ENCODE data around the gene DHRS7B. TPM values are rescaled to one million over a fixed set of nuclear protein-coding genes. Genes with fewer than 3 reads are reported as not detected.
"Not testable (repeated sequence)": the region's sequence is repeated elsewhere in the genome, so short reads cannot be mapped to it uniquely, and the experiment has no call there.

The DHRS7B gene
- total RNA-seq, 1 donor from 2014 or later = 20.2 TPM

GRCh38 chr17:21082001-21082436, 44.7 kb upstream of the DHRS7B start:
- Mint-ChIP-seq H3K4me1 (ENCODE audit: low read depth) (peaks cover 13% of the 10 kb centered on the region), H3K4me3 (ENCODE audit: unreplicated experiment) (no peak overlapping the region), H3K9me3 (ENCODE audit: low read depth) (no peaks in the 10 kb centered on the region), H3K36me3 (ENCODE audit: low read depth) (peaks cover 2% of the 10 kb centered on the region), H3K27ac (ENCODE audit: unreplicated experiment) (no peak overlapping the region), H3K27me3 (ENCODE audit: low read depth) (peaks cover 7% of the 10 kb centered on the region)
- DNase-seq (ENCODE audit: low spot score) = no peak
- TF ChIP-seq CTCF (IDR thresholded peaks at IDR 0.05) = no peak

GRCh38 chr17:21085280-21085679, 41.5 kb upstream of the DHRS7B start:
- not testable (repeated sequence) for H3K9me3 Mint-ChIP-seq (ENCODE audit: low read depth); H3K27ac Mint-ChIP-seq (ENCODE audit: unreplicated experiment)

GRCh38 chr17:21085707-21086106, 41.1 kb upstream of the DHRS7B start:
- Mint-ChIP-seq H3K27me3 (ENCODE audit: low read depth) (peaks cover 7% of the 10 kb centered on the region), H3K9me3 (ENCODE audit: low read depth) (no peaks in the 10 kb centered on the region), H3K27ac (ENCODE audit: unreplicated experiment) (no peak overlapping the region), H3K4me3 (ENCODE audit: unreplicated experiment) (no peak overlapping the region), H3K36me3 (ENCODE audit: low read depth) (peaks cover 2% of the 10 kb centered on the region), H3K4me1 (ENCODE audit: low read depth) (peaks cover under 1% of the 10 kb centered on the region)
- DNase-seq (ENCODE audit: low spot score) = no peak
- no peak for TF ChIP-seq CTCF (IDR thresholded peaks at IDR 0.05)

More at GRCh38 chr17:21085280-21085679, 41.5 kb upstream of the DHRS7B start:
- H3K4me3 Mint-ChIP-seq (ENCODE audit: unreplicated experiment); H3K36me3 Mint-ChIP-seq (ENCODE audit: low read depth); DNase-seq (ENCODE audit: low spot score); H3K4me1 Mint-ChIP-seq (ENCODE audit: low read depth); H3K27me3 Mint-ChIP-seq (ENCODE audit: low read depth): not testable (repeated sequence)

GRCh38 chr17:21089145-21089544, 37.6 kb upstream of the DHRS7B start:
- no peak for DNase-seq (ENCODE audit: low spot score)
- no peak for TF ChIP-seq CTCF (IDR thresholded peaks at IDR 0.05)
- H3K27me3 Mint-ChIP-seq (ENCODE audit: low read depth) = no peaks in the 10 kb centered on the region
- H3K4me1 Mint-ChIP-seq (ENCODE audit: low read depth) = peaks cover 6% of the 10 kb centered on the region
- no peaks in the 10 kb centered on the region for H3K9me3 Mint-ChIP-seq (ENCODE audit: low read depth)
- no peak overlapping the region for H3K27ac Mint-ChIP-seq (ENCODE audit: unreplicated experiment)
- no peaks in the 10 kb centered on the region for H3K36me3 Mint-ChIP-seq (ENCODE audit: low read depth)
- no peak overlapping the region for H3K4me3 Mint-ChIP-seq (ENCODE audit: unreplicated experiment)

DNA sequence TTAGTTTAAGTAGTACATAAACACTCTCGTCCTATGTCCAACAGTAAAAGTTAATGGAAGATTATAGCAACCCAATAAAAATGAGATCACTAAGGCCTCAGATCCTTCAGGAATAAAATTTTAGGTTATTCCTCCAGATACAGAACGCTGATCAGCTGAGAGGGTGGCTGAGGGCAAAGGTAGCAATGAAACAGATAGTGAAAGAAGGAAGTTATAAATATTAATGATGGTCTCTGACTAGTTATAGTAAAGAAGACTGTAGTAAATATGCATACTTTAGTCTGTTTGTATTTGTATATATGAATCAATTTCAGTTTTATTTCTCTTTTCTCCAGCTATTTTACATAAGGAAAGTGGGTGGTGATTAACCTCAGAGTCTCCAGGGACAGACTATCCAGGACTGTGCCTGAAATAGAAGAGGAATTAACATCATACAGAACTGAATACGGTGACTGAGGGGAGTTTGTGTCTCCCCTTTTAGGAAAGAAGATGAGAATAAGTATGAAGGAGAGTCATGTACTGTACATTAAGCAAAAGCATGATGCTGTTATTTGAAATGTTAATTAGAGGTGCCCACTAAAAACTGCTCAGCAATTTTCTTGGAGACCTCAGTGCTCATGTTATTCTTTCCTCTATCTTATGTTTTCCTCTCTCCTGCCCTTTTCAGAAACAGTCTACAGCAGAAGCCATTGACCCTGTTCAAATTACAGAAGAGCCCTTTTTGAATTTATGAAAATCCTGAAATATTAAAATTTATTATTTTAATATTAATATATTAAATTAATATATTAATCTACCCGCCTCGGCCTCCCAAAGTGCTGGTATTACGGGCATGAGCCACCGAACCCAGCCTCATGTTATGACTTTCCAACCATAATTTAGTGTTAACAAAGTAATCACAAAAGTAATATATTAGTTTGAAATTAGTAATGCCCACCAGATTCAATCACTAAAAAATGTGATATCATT, 36.5 kb upstream of the DHRS7B start:
- DNase-seq (ENCODE audit: low spot score) = no peak
- no peaks in the 10 kb centered on the region for H3K9me3 Mint-ChIP-seq (ENCODE audit: low read depth)
- no peaks in the 10 kb centered on the region for H3K36me3 Mint-ChIP-seq (ENCODE audit: low read depth)
- no peak overlapping the region for H3K4me3 Mint-ChIP-seq (ENCODE audit: unreplicated experiment)
- peaks cover 6% of the 10 kb centered on the region for H3K4me1 Mint-ChIP-seq (ENCODE audit: low read depth)
- H3K27me3 Mint-ChIP-seq (ENCODE audit: low read depth) = no peaks in the 10 kb centered on the region
- TF ChIP-seq CTCF (IDR thresholded peaks at IDR 0.05) = no peak
- no peak overlapping the region for H3K27ac Mint-ChIP-seq (ENCODE audit: unreplicated experiment)
